PC-9 (cell line): ENCODE results near the gene NOTCH3. TPM values are rescaled to one million over a fixed set of nuclear protein-coding genes. Genes with fewer than 3 reads are reported as not detected.

Experiments
- BruUV-seq: library from RNA; stranded (reverse); fragments of 400-500 nt; replicated peaks from 2 replicates; lab custom pipeline; 2021; lab: Mats Ljungman, UMichigan
- CTCF ChIA-PET: fragments of 300-600 bp; sonication (Branson Sonifier 250); formaldehyde crosslinking; loops from one replicate; lab custom pipeline; 2022; ENCODE audit warnings: antibody characterized with exemption; lab: Charles Lee
- POLR2A ChIA-PET: fragments of 300-600 bp; sonication (Branson Sonifier 250); formaldehyde crosslinking; loops from one replicate; lab custom pipeline; 2022; ENCODE audit warnings: antibody characterized with exemption; ENCODE audit not compliant: unreplicated experiment; lab: Charles Lee
- DNase-seq, 2 experiments: peaks; one replicate each; pipeline versions ENCODE4 v3.0.0 to v3.0.0-alpha.2; 2015 to 2022; ENCODE audit warnings: mixed read lengths in 1 of 2
- H2AFZ ChIP-seq: fragments of 200-600 bp; sonication (generic); 2 replicates; pipeline ENCODE4 v1.8.1; 2017; ENCODE audit warnings: antibody characterized with exemption
- H3F3A ChIP-seq: fragments of 200-600 bp; sonication (generic); 2 replicates; pipeline ENCODE4 v1.8.1; 2017; ENCODE audit warnings: antibody characterized with exemption, mild to moderate bottlenecking, low read depth; ENCODE audit not compliant: insufficient read depth
- H3K27ac ChIP-seq: fragments of 200-600 bp; sonication (generic); 2 replicates; pipeline ENCODE4 v1.6.1; 2016; ENCODE audit warnings: mixed run types
- H3K27me3 ChIP-seq: fragments of 200-600 bp; sonication (generic); 2 replicates; pipeline ENCODE4 v1.6.1; 2016; ENCODE audit warnings: low read depth, mixed run types; ENCODE audit not compliant: insufficient read depth
- H3K36me3 ChIP-seq: fragments of 200-600 bp; sonication (generic); 2 replicates; pipeline ENCODE4 v1.6.1; 2016; ENCODE audit warnings: low read depth, mixed run types
- H3K4me1 ChIP-seq: fragments of 200-600 bp; sonication (generic); replicated peaks from 2 replicates; pipeline ENCODE4 v1.6.1; 2016; ENCODE audit warnings: mixed run types; ENCODE audit not compliant: insufficient read depth
- H3K4me2 ChIP-seq: fragments of 200-600 bp; sonication (generic); 2 replicates; pipeline ENCODE4 v1.6.1; 2017; ENCODE audit warnings: mixed run types
- H3K4me3 ChIP-seq: fragments of 200-600 bp; sonication (generic); 2 replicates; pipeline ENCODE4 v1.6.1; 2016; ENCODE audit warnings: mixed run types
- H3K79me2 ChIP-seq: fragments of 200-600 bp; sonication (generic); 2 replicates; pipeline ENCODE4 v1.6.1; 2017; ENCODE audit warnings: low read depth, mixed run types
- H3K9me2 ChIP-seq: fragments of 200-600 bp; sonication (generic); 2 replicates; pipeline ENCODE4 v1.8.1; 2017; ENCODE audit warnings: mild to moderate bottlenecking; ENCODE audit not compliant: insufficient read depth
- H3K9me3 ChIP-seq: fragments of 200-600 bp; sonication (generic); 2 replicates; pipeline ENCODE4 v1.8.1; 2016; ENCODE audit warnings: low read depth; ENCODE audit not compliant: insufficient read depth
- H4K20me1 ChIP-seq: fragments of 200-600 bp; sonication (generic); 2 replicates; pipeline ENCODE4 v1.8.1; 2017; ENCODE audit not compliant: insufficient read depth
- EZH2 ChIP-seq: fragments of 200-600 bp; sonication (generic); IDR thresholded peaks from 2 replicates; pipeline ENCODE4 v1.8.0; 2017; ENCODE audit warnings: antibody characterized with exemption, low read depth
- intact Hi-C: fragments of 100-400 bp; cut with micrococcal nuclease; formaldehyde crosslinking; loops from one replicate; pipeline ENCODE4 v1.10.0; 2022; ENCODE audit not compliant: unreplicated experiment
- total RNA-seq: library from RNA; stranded (reverse); gene quantifications from 2 replicates; pipeline ENCODE4 v1.2.3, GENCODE V29; 2021
- TF ChIP-seq, protein P1 (sequence below): fragments of 200-600 bp; sonication (generic); conservative IDR thresholded peaks from 2 replicates; pipeline ENCODE4 v1.6.1; 2017; ENCODE audit warnings: mixed run types, antibody characterized with exemption, mild to moderate bottlenecking, moderate library complexity

The NOTCH3 gene
- total RNA-seq, 1 experiment from 2014 or later: 115 TPM

DNA sequence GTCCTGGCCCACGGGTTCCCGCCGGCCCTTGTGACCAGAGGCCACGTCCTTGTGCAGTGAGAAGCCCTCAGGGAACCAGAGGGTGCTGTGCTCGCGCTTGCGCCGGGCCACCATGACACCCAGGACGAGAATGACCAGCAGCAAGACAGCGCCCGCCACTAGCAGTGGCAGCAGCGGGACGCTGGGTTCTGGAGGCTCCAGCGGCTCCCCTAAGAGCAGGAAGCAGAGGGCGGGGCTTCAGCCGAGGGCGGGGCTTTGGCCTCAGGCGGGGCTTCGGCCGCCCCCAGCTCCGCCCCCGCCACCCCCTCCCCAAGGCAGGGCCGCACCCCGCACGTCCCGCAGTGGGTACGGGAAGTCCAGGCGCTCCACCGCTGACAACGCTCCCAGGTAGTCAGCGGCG, 30.4 kb downstream of the NOTCH3 start:
- no peak overlapping the region for H3K4me3 ChIP-seq
- no peak overlapping the region for H2AFZ ChIP-seq
- DNase-seq: no peak
- no peaks in the 10 kb centered on the region for H3K9me3 ChIP-seq
- H3K36me3 ChIP-seq: peaks cover 55% of the 10 kb centered on the region
- H4K20me1 ChIP-seq: peaks cover 16% of the 10 kb centered on the region; the same call in 1 of the 2 replicates
- no peaks in the 10 kb centered on the region for H3K4me1 ChIP-seq
- H3K27ac ChIP-seq: no peak overlapping the region
- no peaks in the 10 kb centered on the region for H3K27me3 ChIP-seq
- TF ChIP-seq, protein P1, sequence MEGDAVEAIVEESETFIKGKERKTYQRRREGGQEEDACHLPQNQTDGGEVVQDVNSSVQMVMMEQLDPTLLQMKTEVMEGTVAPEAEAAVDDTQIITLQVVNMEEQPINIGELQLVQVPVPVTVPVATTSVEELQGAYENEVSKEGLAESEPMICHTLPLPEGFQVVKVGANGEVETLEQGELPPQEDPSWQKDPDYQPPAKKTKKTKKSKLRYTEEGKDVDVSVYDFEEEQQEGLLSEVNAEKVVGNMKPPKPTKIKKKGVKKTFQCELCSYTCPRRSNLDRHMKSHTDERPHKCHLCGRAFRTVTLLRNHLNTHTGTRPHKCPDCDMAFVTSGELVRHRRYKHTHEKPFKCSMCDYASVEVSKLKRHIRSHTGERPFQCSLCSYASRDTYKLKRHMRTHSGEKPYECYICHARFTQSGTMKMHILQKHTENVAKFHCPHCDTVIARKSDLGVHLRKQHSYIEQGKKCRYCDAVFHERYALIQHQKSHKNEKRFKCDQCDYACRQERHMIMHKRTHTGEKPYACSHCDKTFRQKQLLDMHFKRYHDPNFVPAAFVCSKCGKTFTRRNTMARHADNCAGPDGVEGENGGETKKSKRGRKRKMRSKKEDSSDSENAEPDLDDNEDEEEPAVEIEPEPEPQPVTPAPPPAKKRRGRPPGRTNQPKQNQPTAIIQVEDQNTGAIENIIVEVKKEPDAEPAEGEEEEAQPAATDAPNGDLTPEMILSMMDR: no peak
- TF ChIP-seq EZH2: no peak
- H3F3A ChIP-seq: peaks cover 40% of the 10 kb centered on the region
- ChIA-PET POLR2A (no interaction called here), CTCF (no interaction called here)
- H3K79me2 ChIP-seq: no peaks in the 10 kb centered on the region; the same call in 1 of the 2 replicates
- H3K9me2 ChIP-seq: no peaks in the 10 kb centered on the region
- BruUV-seq: no TSS peak
- intact Hi-C loops: no loop called here
- H3K4me2 ChIP-seq: no peak overlapping the region

DNA sequence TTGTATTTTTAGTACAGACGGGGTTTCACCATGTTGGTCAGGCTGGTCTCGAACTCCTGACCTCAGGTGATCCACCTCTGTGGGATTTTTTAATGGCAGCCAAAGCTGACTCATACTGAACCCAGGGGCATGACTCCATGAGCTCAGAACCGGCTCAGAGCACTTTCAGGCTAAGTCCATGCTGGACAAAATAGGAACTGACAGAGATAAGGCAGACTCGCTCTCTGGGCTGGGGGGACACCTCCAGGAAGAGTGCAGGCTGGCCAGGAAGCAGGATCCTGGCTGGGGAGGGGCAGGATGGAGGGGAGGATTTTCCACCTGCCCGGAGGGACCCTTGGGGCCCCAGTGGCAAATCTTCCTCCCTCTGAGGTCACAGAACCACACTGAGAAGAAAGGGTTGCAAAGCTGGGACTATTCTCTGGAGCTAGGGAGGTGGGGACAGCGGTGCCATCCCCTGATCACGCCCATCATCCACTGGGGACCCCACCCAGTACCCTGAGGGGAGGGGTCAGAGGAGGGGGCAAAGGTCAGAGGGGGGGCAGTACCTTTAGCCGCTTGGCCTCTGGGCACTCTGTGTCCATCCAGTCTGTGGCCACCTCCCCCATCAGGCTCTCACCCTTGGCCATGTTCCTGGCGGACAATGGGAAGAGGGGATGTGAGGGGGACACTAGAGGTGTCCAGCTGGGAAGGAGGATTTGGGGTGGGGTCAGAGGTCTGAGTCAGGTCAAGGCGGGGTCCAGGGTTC, 31.1 kb downstream of the NOTCH3 start:
- H3K9me3 ChIP-seq: no peaks in the 10 kb centered on the region
- H3K4me3 ChIP-seq: no peak overlapping the region
- peaks cover 16% of the 10 kb centered on the region; the same call in 1 of the 2 replicates for H4K20me1 ChIP-seq
- no peaks in the 10 kb centered on the region for H3K4me1 ChIP-seq
- peaks cover 62% of the 10 kb centered on the region for H3K36me3 ChIP-seq
- no peaks in the 10 kb centered on the region; the same call in 1 of the 2 replicates for H3K79me2 ChIP-seq
- no peaks in the 10 kb centered on the region for H3K9me2 ChIP-seq
- BruUV-seq: no TSS peak
- CTCF ChIA-PET: no interaction called here
- intact Hi-C loops: no loop called here
- H3K27ac ChIP-seq: no peak overlapping the region
- no peak overlapping the region for H3K4me2 ChIP-seq
- no peaks in the 10 kb centered on the region for H3K27me3 ChIP-seq
- TF ChIP-seq, protein P1: no peak
- no peak for TF ChIP-seq EZH2
- no peak for DNase-seq
- peaks cover 43% of the 10 kb centered on the region for H3F3A ChIP-seq
- H2AFZ ChIP-seq: no peak overlapping the region
- POLR2A ChIA-PET: no interaction called here

DNA sequence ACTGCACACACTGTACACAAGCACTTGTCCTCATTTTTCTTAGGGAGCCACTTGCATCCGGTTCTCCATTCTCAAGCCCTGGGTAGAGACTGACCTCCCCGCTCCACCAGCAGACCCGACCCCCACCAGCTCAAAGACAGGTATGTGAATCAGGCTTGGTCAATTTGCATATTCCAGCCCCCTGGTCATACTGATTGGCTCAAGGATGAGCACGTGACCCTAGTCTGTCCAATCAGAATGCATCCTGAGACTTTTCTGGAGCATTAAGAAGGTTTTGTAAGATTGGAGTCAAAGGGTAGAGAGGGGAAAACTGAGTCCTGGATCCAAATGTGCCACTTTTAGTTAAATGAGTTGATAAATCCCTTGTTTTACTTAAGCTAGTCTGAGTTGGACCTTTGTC, 34.1 kb downstream of the NOTCH3 start:
- Histone ChIP-seq H3K9me2 (no peaks in the 10 kb centered on the region), H3K4me3 (no peak overlapping the region), H3K4me1 (no peaks in the 10 kb centered on the region), H3K4me2 (no peak overlapping the region), H2AFZ (no peak overlapping the region), H4K20me1 (peaks cover 10% of the 10 kb centered on the region; the same call in 1 of the 2 replicates), H3K79me2 (no peaks in the 10 kb centered on the region; the same call in 1 of the 2 replicates), H3F3A (peaks cover 69% of the 10 kb centered on the region), H3K27me3 (no peaks in the 10 kb centered on the region), H3K27ac (no peak overlapping the region), H3K36me3 (peaks cover 77% of the 10 kb centered on the region), H3K9me3 (no peaks in the 10 kb centered on the region)
- CTCF ChIA-PET: no interaction called here
- BruUV-seq: no TSS peak
- no peak for DNase-seq
- intact Hi-C loops: no loop called here
- TF ChIP-seq, protein P1: no peak
- TF ChIP-seq EZH2: no peak
- POLR2A ChIA-PET: interaction anchor here (0.7 kb wide), 1 partner anchor 213 kb away, joined by 4 read pairs; no protein-coding TSS in a partner anchor
